ENCODE measurements around the gene DHX30. TPM values are rescaled to one million over a fixed set of nuclear protein-coding genes. Genes with fewer than 3 reads are reported as not detected.

The DHX30 gene
- total RNA-seq, 1 donor from 2014 or later, result 99.5 TPM

DNA sequence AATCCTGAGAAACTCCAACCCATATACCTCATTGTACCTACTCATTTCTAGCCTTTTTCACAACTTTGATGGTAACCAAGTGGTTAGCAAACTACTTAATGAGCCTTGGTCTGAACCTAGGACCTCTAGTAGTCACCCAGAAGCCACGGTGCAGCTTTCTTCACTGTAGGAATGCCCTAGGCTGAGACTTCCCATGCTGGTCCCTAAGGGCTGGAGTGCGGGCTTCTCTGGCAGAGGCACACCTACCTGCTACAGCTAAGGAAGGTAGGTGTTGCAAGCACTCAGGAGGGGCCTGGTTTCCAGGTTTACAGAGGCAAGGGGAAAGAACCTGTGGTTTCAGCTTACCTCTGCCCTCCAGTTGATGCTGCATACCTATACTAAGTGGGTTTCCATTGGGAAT, 65.4 kb downstream of the DHX30 start:
- Mint-ChIP-seq H3K4me1 (ENCODE audit: unreplicated experiment) (no peaks in the 10 kb centered on the region), H3K27ac (no peak overlapping the region), H3K9me3 (no peaks in the 10 kb centered on the region), H3K27me3 (no peaks in the 10 kb centered on the region), H3K36me3 (peaks cover 39% of the 10 kb centered on the region), H3K4me3 (no peak overlapping the region)
- DNase-seq (ENCODE audit: extremely low spot score, unreplicated experiment), result no peak
- no peak for TF ChIP-seq CTCF (conservative IDR thresholded peaks at IDR 0.05)

- Mint-ChIP-seq H3K4me1 (ENCODE audit: unreplicated experiment) (peaks cover 4% of the 10 kb centered on the region), H3K36me3 (peaks cover 40% of the 10 kb centered on the region), H3K4me3 (no peak overlapping the region)
Observed at GRCh38 chr3:47870156-47870555, 67.2 kb downstream of the DHX30 start.

GRCh38 chr3:47870702-47871260, 67.8 kb downstream of the DHX30 start:
- no peaks in the 10 kb centered on the region for H3K9me3 Mint-ChIP-seq
- peaks cover 35% of the 10 kb centered on the region for H3K36me3 Mint-ChIP-seq
- no peak for TF ChIP-seq CTCF (conservative IDR thresholded peaks at IDR 0.05)
- peak overlapping the region; percentile 56 for H3K27ac Mint-ChIP-seq
- DNase-seq (ENCODE audit: extremely low spot score, unreplicated experiment), result no peak
- no peaks in the 10 kb centered on the region for H3K27me3 Mint-ChIP-seq
- peaks cover 6% of the 10 kb centered on the region for H3K4me1 Mint-ChIP-seq (ENCODE audit: unreplicated experiment)
- no peak overlapping the region for H3K4me3 Mint-ChIP-seq

More at GRCh38 chr3:47870156-47870555, 67.2 kb downstream of the DHX30 start:
- Mint-ChIP-seq H3K9me3 (no peaks in the 10 kb centered on the region), H3K27me3 (no peaks in the 10 kb centered on the region), H3K27ac (no peak overlapping the region)
- DNase-seq (ENCODE audit: extremely low spot score, unreplicated experiment), result no peak
- TF ChIP-seq CTCF (conservative IDR thresholded peaks at IDR 0.05), result no peak

- no peak for DNase-seq (ENCODE audit: extremely low spot score, unreplicated experiment)
- Mint-ChIP-seq H3K27ac (peak overlapping the region; percentile 17), H3K4me3 (no peak overlapping the region), H3K27me3 (no peaks in the 10 kb centered on the region), H3K4me1 (ENCODE audit: unreplicated experiment) (peaks cover 6% of the 10 kb centered on the region), H3K9me3 (no peaks in the 10 kb centered on the region), H3K36me3 (peaks cover 33% of the 10 kb centered on the region)
- no peak for TF ChIP-seq CTCF (conservative IDR thresholded peaks at IDR 0.05)
Observed at GRCh38 chr3:47871389-47871788, 68.5 kb downstream of the DHX30 start.

- Mint-ChIP-seq H3K36me3 (peaks cover 38% of the 10 kb centered on the region), H3K27ac (no peak overlapping the region), H3K4me1 (ENCODE audit: unreplicated experiment) (peaks cover 6% of the 10 kb centered on the region), H3K27me3 (no peaks in the 10 kb centered on the region), H3K4me3 (no peak overlapping the region), H3K9me3 (no peaks in the 10 kb centered on the region)
- no peak for DNase-seq (ENCODE audit: extremely low spot score, unreplicated experiment)
- TF ChIP-seq CTCF (conservative IDR thresholded peaks at IDR 0.05), result no peak
Observed at GRCh38 chr3:47872916-47873315, 70.0 kb downstream of the DHX30 start.

GRCh38 chr3:47874438-47874837, 71.5 kb downstream of the DHX30 start:
- no peak for TF ChIP-seq CTCF (conservative IDR thresholded peaks at IDR 0.05)
- no peak for DNase-seq (ENCODE audit: extremely low spot score, unreplicated experiment)
- H3K27ac Mint-ChIP-seq, result no peak overlapping the region
- H3K36me3 Mint-ChIP-seq, result peaks cover 29% of the 10 kb centered on the region
- H3K4me1 Mint-ChIP-seq (ENCODE audit: unreplicated experiment), result peaks cover 6% of the 10 kb centered on the region
- no peaks in the 10 kb centered on the region for H3K9me3 Mint-ChIP-seq
- no peaks in the 10 kb centered on the region for H3K27me3 Mint-ChIP-seq
- H3K4me3 Mint-ChIP-seq, result no peak overlapping the region
